ENCODE results near the gene ANK3.

DNA sequence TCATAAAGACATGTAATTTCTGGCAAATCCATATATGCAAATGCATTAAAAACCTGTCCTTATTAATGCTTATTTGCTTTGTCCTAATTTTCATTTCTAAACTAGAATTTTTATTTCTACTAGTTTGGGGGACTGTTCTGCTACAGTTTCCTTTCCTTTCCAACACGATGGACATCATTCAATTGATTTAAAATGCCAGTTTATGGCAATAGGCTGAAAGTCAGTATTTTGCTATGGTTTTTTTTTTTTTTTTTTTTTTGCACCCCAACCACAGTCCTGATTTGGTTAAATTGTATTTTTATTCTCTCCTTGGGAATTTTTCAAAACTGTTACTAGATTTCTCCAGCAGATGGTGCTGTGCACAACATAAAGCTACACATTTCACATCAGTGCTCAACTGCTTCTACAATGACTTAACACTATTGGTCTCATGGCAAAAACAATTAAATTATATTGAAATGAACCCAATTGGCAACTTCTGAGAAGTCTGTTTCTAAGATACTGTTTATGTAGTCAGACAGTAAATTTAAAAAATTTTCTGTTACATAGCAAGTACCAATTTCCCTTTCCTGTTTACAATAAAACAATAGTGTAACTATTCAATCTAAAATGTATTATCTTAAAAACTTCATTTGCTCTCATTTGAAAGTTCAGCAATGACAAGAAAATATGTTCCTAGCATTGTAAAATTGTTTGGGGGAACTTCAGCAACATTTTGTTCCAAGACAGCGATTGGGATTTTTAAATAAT lies 289.5 kb downstream of the ANK3 start:
- TF ChIP-seq, protein P1, sequence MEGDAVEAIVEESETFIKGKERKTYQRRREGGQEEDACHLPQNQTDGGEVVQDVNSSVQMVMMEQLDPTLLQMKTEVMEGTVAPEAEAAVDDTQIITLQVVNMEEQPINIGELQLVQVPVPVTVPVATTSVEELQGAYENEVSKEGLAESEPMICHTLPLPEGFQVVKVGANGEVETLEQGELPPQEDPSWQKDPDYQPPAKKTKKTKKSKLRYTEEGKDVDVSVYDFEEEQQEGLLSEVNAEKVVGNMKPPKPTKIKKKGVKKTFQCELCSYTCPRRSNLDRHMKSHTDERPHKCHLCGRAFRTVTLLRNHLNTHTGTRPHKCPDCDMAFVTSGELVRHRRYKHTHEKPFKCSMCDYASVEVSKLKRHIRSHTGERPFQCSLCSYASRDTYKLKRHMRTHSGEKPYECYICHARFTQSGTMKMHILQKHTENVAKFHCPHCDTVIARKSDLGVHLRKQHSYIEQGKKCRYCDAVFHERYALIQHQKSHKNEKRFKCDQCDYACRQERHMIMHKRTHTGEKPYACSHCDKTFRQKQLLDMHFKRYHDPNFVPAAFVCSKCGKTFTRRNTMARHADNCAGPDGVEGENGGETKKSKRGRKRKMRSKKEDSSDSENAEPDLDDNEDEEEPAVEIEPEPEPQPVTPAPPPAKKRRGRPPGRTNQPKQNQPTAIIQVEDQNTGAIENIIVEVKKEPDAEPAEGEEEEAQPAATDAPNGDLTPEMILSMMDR (IDR thresholded peaks at IDR 0.05): peak; percentile 35 to 78 (median 65)
- TF ChIP-seq POLR2A (IDR thresholded peaks at IDR 0.05): no peak
- TF ChIP-seq POLR2AphosphoS5 (IDR thresholded peaks at IDR 0.05): no peak
